Endothelial cell of umbilical vein (primary cell): ENCODE results near the gene LTO1.

Experiments
- CTCF ChIP-seq, 2 donors: IDR thresholded peaks; 1 replicate in 1 of 2; 2 replicates in 1 of 2; pipeline ENCODE4 v1.5.1; 2011; ENCODE audit warnings: low read length in 2 of 2, mild to moderate bottlenecking in 2 of 2, moderate library complexity in 2 of 2, control low read depth in 1 of 2, inconsistent platforms in 1 of 2, low read depth in 1 of 2; ENCODE audit not compliant: insufficient read depth in 1 of 2; ENCODE audit errors: extremely low read depth in 1 of 2
- EZH2 ChIP-seq: IDR thresholded peaks from 2 replicates; pipeline ENCODE4 v1.6.1; 2012; ENCODE audit warnings: borderline replicate concordance, low read depth, mild to moderate bottlenecking, moderate library complexity, low read length, inconsistent platforms; ENCODE audit not compliant: severe bottlenecking
- FOS ChIP-seq: IDR thresholded peaks from 2 replicates; pipeline ENCODE4 v1.6.1; 2011; ENCODE audit warnings: mild to moderate bottlenecking, low read length, moderate library complexity, borderline replicate concordance; ENCODE audit not compliant: insufficient read depth
- GATA2 ChIP-seq: IDR thresholded peaks from 2 replicates; pipeline ENCODE4 v1.7.0; 2011; ENCODE audit warnings: low read depth, mild to moderate bottlenecking, moderate library complexity, mixed read lengths, low read length; ENCODE audit not compliant: insufficient read length, insufficient read depth
- JUN ChIP-seq: IDR thresholded peaks from 2 replicates; pipeline ENCODE4 v1.6.1; 2011; ENCODE audit warnings: borderline replicate concordance, low read depth; ENCODE audit not compliant: insufficient read length, insufficient read depth
- MAX ChIP-seq: IDR thresholded peaks from 2 replicates; pipeline ENCODE4 v1.6.1; 2011; ENCODE audit not compliant: insufficient read depth, insufficient read length
- MYC ChIP-seq: IDR thresholded peaks from one replicate; pipeline ENCODE4 v1.6.1; 2011; ENCODE audit warnings: mild to moderate bottlenecking, low read depth, low read length
- POLR2A ChIP-seq: IDR thresholded peaks from 2 replicates; pipeline ENCODE4 v1.6.1; 2012; ENCODE audit warnings: low read depth, mild to moderate bottlenecking, control low read depth, low read length
- POLR2AphosphoS5 ChIP-seq: IDR thresholded peaks from 2 replicates; pipeline ENCODE4 v1.6.1; 2012; ENCODE audit warnings: low read depth, mild to moderate bottlenecking, control low read depth, low read length, moderate library complexity; ENCODE audit not compliant: insufficient read depth

- TF ChIP-seq CTCF (IDR thresholded peaks at IDR 0.05; ENCODE audit: extremely low read depth in 1 of 2, insufficient read depth in 1 of 2, low read depth in 1 of 2, low read length in 2 of 2) (no peak), POLR2A (no peak), EZH2 (no peak), POLR2AphosphoS5 (no peak), MAX (no peak), MYC (no peak), GATA2 (no peak), FOS (no peak), JUN (no peak)
Measured at GRCh38 chr11:69650081-69650831, 24.9 kb downstream of the LTO1 start.
